ENCODE data around the gene PDCL2.

The PDCL2 gene

DNA sequence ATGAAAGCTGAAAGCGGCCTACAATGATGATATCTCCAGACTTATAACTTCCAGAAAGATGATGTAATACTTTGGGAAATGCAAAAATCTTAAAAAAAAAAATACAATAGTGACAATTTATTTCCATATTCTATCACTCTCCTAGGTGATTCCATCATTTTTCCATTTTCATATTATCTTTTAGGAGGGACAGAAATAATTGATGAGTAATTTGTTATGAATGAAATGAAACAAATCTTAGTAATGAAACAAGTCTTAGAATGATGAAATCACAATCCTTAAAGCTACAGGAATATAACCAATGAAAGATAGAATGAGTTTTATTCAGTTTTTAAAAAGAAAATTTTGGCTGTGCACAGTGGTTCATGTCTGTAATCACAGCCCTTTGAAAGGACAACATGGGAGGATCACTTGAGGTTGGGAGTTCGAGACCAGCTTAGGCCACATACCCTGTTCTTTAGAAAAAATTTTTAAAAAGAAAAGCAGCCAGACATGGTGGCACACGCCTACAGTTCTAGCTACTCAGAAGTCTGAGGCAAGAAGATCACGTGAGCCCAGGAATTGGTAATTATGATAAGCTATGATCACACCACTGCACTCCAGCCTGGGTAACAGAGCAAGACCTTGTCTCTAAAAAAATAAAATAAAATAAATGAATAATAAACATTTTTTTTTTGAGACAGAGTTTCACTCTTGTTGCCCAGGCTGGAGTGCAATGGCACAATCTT lies 67.0 kb downstream of the PDCL2 start:
- no peak overlapping the region for H3K4me3 ChIP-seq (ENCODE audit: insufficient read length, low read depth)
- H3K9ac ChIP-seq (ENCODE audit: insufficient read length, low read depth): no peak overlapping the region
- H3K36me3 ChIP-seq (ENCODE audit: insufficient read depth, insufficient read length, low read length): no peaks in the 10 kb centered on the region
- no peaks in the 10 kb centered on the region for H3K9me3 ChIP-seq (ENCODE audit: insufficient read depth, low read length)
- no peaks in the 10 kb centered on the region for H3K4me1 ChIP-seq (ENCODE audit: insufficient read depth, insufficient read length)
- no peaks in the 10 kb centered on the region for H3K27me3 ChIP-seq (ENCODE audit: insufficient read depth, insufficient read length)
- no peak for DNase-seq (ENCODE audit: low read depth, low spot score)
- TF ChIP-seq ZNF274 (IDR thresholded peaks at IDR 0.05; ENCODE audit: low read depth, low read length): no peak
- no peak for TF ChIP-seq SUZ12 (IDR thresholded peaks at IDR 0.05; ENCODE audit: extremely low read depth, insufficient read depth, insufficient read length)
- TF ChIP-seq YY1 (IDR thresholded peaks at IDR 0.05; ENCODE audit: insufficient read depth, insufficient read length): no peak

DNA sequence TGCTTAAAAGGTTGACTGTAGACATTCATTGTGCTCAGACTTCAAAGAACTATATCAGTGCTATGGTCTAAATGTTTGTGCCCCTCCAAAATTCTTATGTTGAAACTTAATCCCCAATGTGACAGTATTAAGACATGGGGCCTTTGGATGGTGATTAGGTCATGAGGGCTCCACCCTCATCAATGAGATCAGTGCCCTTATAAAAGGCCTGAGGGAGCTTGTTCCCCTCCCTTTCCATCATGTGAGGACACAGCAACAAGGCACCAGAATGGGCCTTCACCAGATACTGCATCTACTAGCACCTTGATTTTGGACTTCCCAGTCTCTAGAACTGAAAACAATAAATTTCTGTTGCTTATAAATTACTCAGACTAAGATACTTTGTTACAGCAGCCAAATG lies 73.6 kb downstream of the PDCL2 start:
- Histone ChIP-seq H3K27me3 (ENCODE audit: insufficient read depth, insufficient read length) (no peaks in the 10 kb centered on the region), H3K4me3 (ENCODE audit: insufficient read length, low read depth) (no peak overlapping the region), H3K9me3 (ENCODE audit: insufficient read depth, low read length) (peaks cover 4% of the 10 kb centered on the region; the same call in 1 of the 2 replicates), H3K4me1 (ENCODE audit: insufficient read depth, insufficient read length) (no peaks in the 10 kb centered on the region), H3K9ac (ENCODE audit: insufficient read length, low read depth) (no peak overlapping the region), H3K36me3 (ENCODE audit: insufficient read depth, insufficient read length, low read length) (no peaks in the 10 kb centered on the region)
- TF ChIP-seq YY1 (IDR thresholded peaks at IDR 0.05; ENCODE audit: insufficient read depth, insufficient read length) (no peak), ZNF274 (IDR thresholded peaks at IDR 0.05; ENCODE audit: low read depth, low read length) (no peak), SUZ12 (IDR thresholded peaks at IDR 0.05; ENCODE audit: extremely low read depth, insufficient read depth, insufficient read length) (no peak)
- no peak for DNase-seq (ENCODE audit: low read depth, low spot score)

DNA sequence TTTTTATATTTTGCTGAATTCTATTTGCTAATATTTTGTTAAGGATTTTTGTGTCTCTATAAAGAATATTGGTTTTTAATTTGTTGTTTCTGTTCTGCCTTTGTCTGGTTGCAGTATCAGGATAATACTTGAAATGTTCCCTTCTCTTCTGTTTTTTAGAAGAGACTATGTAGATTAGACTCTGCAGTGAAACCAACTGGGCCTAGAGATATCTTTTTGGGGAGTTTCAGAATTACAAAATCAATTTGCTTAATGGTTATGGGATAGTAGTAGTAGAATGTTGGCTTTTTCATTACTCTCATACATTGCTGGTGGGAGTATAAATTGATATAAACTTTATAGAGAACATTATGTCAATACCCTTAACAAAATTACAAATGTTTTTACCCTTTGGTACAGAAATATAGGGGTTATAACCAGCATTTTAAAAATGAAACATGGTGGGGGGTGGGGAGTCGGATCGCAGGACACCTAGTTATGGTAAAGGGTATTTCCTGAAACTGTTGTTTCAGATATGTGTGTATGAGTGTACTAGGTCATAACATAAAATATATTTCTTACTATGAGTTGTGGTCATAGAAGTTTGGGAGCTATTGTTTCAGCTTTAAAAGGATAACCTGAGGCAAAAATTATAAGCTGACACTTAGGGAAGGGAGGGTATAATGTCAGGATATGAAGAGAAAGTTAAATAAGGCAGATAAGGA lies 74.4 kb downstream of the PDCL2 start:
- no peaks in the 10 kb centered on the region for H3K4me1 ChIP-seq (ENCODE audit: insufficient read depth, insufficient read length)
- DNase-seq (ENCODE audit: low read depth, low spot score): no peak
- H3K4me3 ChIP-seq (ENCODE audit: insufficient read length, low read depth): no peak overlapping the region
- no peak for TF ChIP-seq ZNF274 (IDR thresholded peaks at IDR 0.05; ENCODE audit: low read depth, low read length)
- TF ChIP-seq SUZ12 (IDR thresholded peaks at IDR 0.05; ENCODE audit: extremely low read depth, insufficient read depth, insufficient read length): no peak
- TF ChIP-seq YY1 (IDR thresholded peaks at IDR 0.05; ENCODE audit: insufficient read depth, insufficient read length): no peak
- H3K27me3 ChIP-seq (ENCODE audit: insufficient read depth, insufficient read length): no peaks in the 10 kb centered on the region
- H3K9ac ChIP-seq (ENCODE audit: insufficient read length, low read depth): no peak overlapping the region
- no peaks in the 10 kb centered on the region for H3K36me3 ChIP-seq (ENCODE audit: insufficient read depth, insufficient read length, low read length)
- peaks cover 4% of the 10 kb centered on the region; the same call in 1 of the 2 replicates for H3K9me3 ChIP-seq (ENCODE audit: insufficient read depth, low read length)

DNA sequence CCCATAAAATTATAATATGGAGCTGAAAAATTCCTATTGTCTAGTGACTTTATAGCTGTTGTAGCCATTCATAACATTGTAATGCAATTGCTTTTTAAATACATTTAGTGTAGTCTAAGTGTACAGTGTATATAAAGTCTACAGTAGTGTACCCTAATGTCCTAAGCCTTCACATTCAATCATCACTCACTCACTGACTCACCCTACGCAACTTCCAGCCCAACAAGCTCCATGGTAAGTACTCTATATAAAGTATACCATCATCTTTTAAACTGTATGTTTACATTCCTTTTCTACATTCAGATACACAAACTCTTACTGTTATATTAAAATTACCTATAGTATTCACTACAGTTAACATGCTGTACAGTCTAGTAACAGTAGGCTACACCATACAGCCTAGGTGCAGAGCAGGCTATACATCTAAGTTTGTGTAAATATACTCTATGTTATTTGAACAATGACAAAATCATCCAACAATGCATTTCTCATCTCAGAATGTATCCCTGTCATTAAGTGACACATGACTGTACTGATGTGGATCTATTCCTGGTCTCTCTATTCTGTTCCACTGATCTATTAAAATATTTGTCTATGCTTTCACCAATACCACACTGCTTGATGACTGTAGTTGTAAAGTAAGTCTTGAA lies 79.0 kb downstream of the PDCL2 start:
- Histone ChIP-seq H3K36me3 (ENCODE audit: insufficient read depth, insufficient read length, low read length) (no peaks in the 10 kb centered on the region), H3K9me3 (ENCODE audit: insufficient read depth, low read length) (no peaks in the 10 kb centered on the region), H3K4me3 (ENCODE audit: insufficient read length, low read depth) (no peak overlapping the region), H3K4me1 (ENCODE audit: insufficient read depth, insufficient read length) (no peaks in the 10 kb centered on the region), H3K9ac (ENCODE audit: insufficient read length, low read depth) (no peak overlapping the region), H3K27me3 (ENCODE audit: insufficient read depth, insufficient read length) (no peaks in the 10 kb centered on the region)
- DNase-seq (ENCODE audit: low read depth, low spot score): no peak
- no peak for TF ChIP-seq SUZ12 (IDR thresholded peaks at IDR 0.05; ENCODE audit: extremely low read depth, insufficient read depth, insufficient read length)
- no peak for TF ChIP-seq ZNF274 (IDR thresholded peaks at IDR 0.05; ENCODE audit: low read depth, low read length)
- TF ChIP-seq YY1 (IDR thresholded peaks at IDR 0.05; ENCODE audit: insufficient read depth, insufficient read length): no peak

DNA sequence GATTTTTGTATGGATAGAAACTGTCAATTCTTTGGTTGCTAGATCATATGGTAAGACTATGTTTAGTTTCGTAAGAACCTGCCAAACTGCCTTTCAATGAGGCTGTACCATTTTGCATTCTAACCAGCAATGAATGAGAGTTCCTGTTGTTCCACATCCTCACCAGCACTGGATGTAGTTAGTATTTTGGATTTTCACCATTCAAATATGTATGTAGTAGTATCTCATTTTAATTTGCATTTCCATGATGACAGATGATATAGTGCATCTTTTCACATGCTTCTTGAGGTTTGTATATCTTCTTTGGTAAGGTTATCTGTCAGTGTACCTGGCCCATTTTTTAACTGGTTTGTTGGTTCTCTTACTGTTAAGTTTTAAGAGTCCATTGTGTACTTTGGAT lies 80.0 kb downstream of the PDCL2 start:
- Histone ChIP-seq H3K9ac (ENCODE audit: insufficient read length, low read depth) (no peak overlapping the region), H3K4me1 (ENCODE audit: insufficient read depth, insufficient read length) (no peaks in the 10 kb centered on the region), H3K36me3 (ENCODE audit: insufficient read depth, insufficient read length, low read length) (no peaks in the 10 kb centered on the region), H3K9me3 (ENCODE audit: insufficient read depth, low read length) (no peaks in the 10 kb centered on the region), H3K4me3 (ENCODE audit: insufficient read length, low read depth) (no peak overlapping the region), H3K27me3 (ENCODE audit: insufficient read depth, insufficient read length) (no peaks in the 10 kb centered on the region)
- no peak for TF ChIP-seq YY1 (IDR thresholded peaks at IDR 0.05; ENCODE audit: insufficient read depth, insufficient read length)
- no peak for DNase-seq (ENCODE audit: low read depth, low spot score)

DNA sequence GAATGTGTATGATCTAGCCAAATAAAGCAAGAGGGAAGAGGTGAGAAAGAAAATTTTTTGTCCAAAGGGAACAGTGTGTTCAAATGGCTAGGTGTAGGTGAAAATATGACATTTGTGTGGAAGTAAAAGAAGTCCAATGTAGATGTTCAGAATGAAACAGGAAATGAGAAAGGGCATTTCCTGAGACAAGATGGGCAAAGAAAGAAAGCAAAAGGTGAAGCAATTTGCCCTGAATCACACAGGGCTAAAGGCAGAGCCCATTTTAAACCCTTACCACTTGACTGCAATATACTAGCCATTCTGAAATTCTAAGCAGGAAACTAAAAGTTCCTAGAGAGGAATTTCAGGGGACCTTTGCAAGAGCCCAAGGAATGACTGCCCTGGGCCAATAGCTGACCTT lies 81.4 kb downstream of the PDCL2 start:
- Histone ChIP-seq H3K27me3 (ENCODE audit: insufficient read depth, insufficient read length) (no peaks in the 10 kb centered on the region), H3K36me3 (ENCODE audit: insufficient read depth, insufficient read length, low read length) (no peaks in the 10 kb centered on the region), H3K4me1 (ENCODE audit: insufficient read depth, insufficient read length) (no peaks in the 10 kb centered on the region), H3K9me3 (ENCODE audit: insufficient read depth, low read length) (no peaks in the 10 kb centered on the region), H3K4me3 (ENCODE audit: insufficient read length, low read depth) (no peak overlapping the region), H3K9ac (ENCODE audit: insufficient read length, low read depth) (no peak overlapping the region)
- TF ChIP-seq ZNF274 (IDR thresholded peaks at IDR 0.05; ENCODE audit: low read depth, low read length): no peak
- no peak for DNase-seq (ENCODE audit: low read depth, low spot score)

DNA sequence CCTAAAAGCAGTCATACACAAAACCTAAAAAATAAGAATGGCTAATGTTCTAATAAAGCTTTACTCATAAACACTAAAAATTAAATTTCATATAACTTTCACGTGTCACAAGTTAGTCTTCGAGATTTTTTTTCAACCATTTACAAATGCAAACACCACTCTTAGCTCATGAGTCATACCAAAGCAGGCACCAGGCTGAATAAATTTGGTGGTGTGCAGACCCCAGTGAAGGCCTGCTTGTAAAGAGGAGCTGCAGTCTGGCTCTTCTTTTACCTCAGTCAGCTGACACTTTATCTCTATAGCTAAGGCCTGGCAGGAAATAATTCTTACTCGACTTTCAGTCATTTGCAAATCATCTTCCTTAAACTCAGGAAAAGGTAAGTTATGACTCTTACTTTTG lies 82.8 kb downstream of the PDCL2 start:
- DNase-seq (ENCODE audit: low read depth, low spot score): no peak
- no peaks in the 10 kb centered on the region for H3K9me3 ChIP-seq (ENCODE audit: insufficient read depth, low read length)
- TF ChIP-seq SUZ12 (IDR thresholded peaks at IDR 0.05; ENCODE audit: extremely low read depth, insufficient read depth, insufficient read length) (no peak), ZNF274 (IDR thresholded peaks at IDR 0.05; ENCODE audit: low read depth, low read length) (no peak), YY1 (IDR thresholded peaks at IDR 0.05; ENCODE audit: insufficient read depth, insufficient read length) (no peak)
- H3K4me3 ChIP-seq (ENCODE audit: insufficient read length, low read depth): no peak overlapping the region
- H3K27me3 ChIP-seq (ENCODE audit: insufficient read depth, insufficient read length): no peaks in the 10 kb centered on the region
- no peaks in the 10 kb centered on the region for H3K36me3 ChIP-seq (ENCODE audit: insufficient read depth, insufficient read length, low read length)
- H3K4me1 ChIP-seq (ENCODE audit: insufficient read depth, insufficient read length): no peaks in the 10 kb centered on the region
- H3K9ac ChIP-seq (ENCODE audit: insufficient read length, low read depth): no peak overlapping the region
